HL-60 (cell line): Measurements from ENCODE around the gene ZNF827.

Source experiments
- DNase-seq, 2 experiments: peaks; one replicate each; pipeline ENCODE4 v3.0.0-alpha.2; 2010 to 2020; ENCODE audit warnings: low read depth in 1 of 2, low spot score in 1 of 2
- H3K27ac ChIP-seq: fragments of 250-450 bp; sonication (Bioruptor Pico); replicated peaks from 2 replicates; pipeline ENCODE4 v1.5.1; 2020; ENCODE audit warnings: mild to moderate bottlenecking, moderate library complexity
- H3K27me3 ChIP-seq: fragments of 250-450 bp; sonication (Bioruptor Pico); 2 replicates; pipeline ENCODE4 v1.5.1; 2021; ENCODE audit warnings: mild to moderate bottlenecking, moderate library complexity; ENCODE audit not compliant: insufficient read depth, poor library complexity, severe bottlenecking
- H3K4me3 ChIP-seq: replicated peaks from 2 replicates; pipeline ENCODE4 v1.5.1; 2011; ENCODE audit warnings: mild to moderate bottlenecking, control low read depth, low read length; ENCODE audit not compliant: insufficient read depth
- CTCF ChIP-seq: IDR thresholded peaks from one replicate; pipeline ENCODE4 v1.5.1; 2011; ENCODE audit warnings: low read length, control low read depth, inconsistent platforms; ENCODE audit not compliant: insufficient read depth
- GABPA ChIP-seq: IDR thresholded peaks from 2 replicates; pipeline ENCODE4 v1.6.1; 2012; ENCODE audit warnings: low read depth
- POLR2AphosphoS5 ChIP-seq: IDR thresholded peaks from 2 replicates; pipeline ENCODE4 v1.6.1; 2012; ENCODE audit warnings: low read depth
- REST ChIP-seq: IDR thresholded peaks from 2 replicates; pipeline ENCODE4 v1.6.1; 2012; ENCODE audit warnings: low read depth; ENCODE audit not compliant: insufficient replicate concordance
- SPI1 ChIP-seq: IDR thresholded peaks from 2 replicates; pipeline ENCODE4 v1.6.1; 2012; ENCODE audit warnings: low read depth, mild to moderate bottlenecking, borderline replicate concordance

Gene ZNF827

GRCh38 chr4:145860897-145861296, 77.7 kb downstream of the ZNF827 start:
- Histone ChIP-seq H3K27ac (no peak overlapping the region), H3K27me3 (no peaks in the 10 kb centered on the region), H3K4me3 (no peak overlapping the region)
- TF ChIP-seq CTCF: no peak
- TF ChIP-seq REST: no peak
- no peak for TF ChIP-seq SPI1
- TF ChIP-seq POLR2AphosphoS5: no peak
- TF ChIP-seq GABPA: no peak
- no peak for DNase-seq

- DNase-seq: no peak
- no peak overlapping the region for H3K27ac ChIP-seq
- no peak overlapping the region for H3K4me3 ChIP-seq
- no peak for TF ChIP-seq GABPA
- TF ChIP-seq SPI1: no peak
- TF ChIP-seq POLR2AphosphoS5: no peak
- no peak for TF ChIP-seq REST
- no peak for TF ChIP-seq CTCF
- H3K27me3 ChIP-seq: no peaks in the 10 kb centered on the region
These were observed 78.2 kb downstream of the ZNF827 start for GRCh38 chr4:145860446-145860845.

- no peak overlapping the region for H3K27ac ChIP-seq
- no peak for DNase-seq
These were observed 78.7 kb downstream of the ZNF827 start for GRCh38 chr4:145859926-145860325.

More at GRCh38 chr4:145859926-145860325, 78.7 kb downstream of the ZNF827 start:
- H3K27me3 ChIP-seq: no peaks in the 10 kb centered on the region
- H3K4me3 ChIP-seq: no peak overlapping the region
- TF ChIP-seq SPI1: no peak
- no peak for TF ChIP-seq POLR2AphosphoS5
- no peak for TF ChIP-seq GABPA
- no peak for TF ChIP-seq REST
- no peak for TF ChIP-seq CTCF
